GM18951 (cell line): Measurements from ENCODE around the gene LIPC.

Source experiments
- POLR2A ChIP-seq: IDR thresholded peaks from 4 replicates; pipeline ENCODE4 v1.6.1; 2011; ENCODE audit warnings: mild to moderate bottlenecking; ENCODE audit not compliant: insufficient read length, insufficient read depth; ENCODE audit errors: extremely low read depth
- in situ Hi-C: fragments of 300-500 bp; cut with MboI; formaldehyde crosslinking; loops from one replicate; pipeline ENCODE4 v1.12.0; 2022; ENCODE audit warnings: low sequenced_read_pairs, mixed read lengths, inconsistent platforms; ENCODE audit not compliant: unreplicated experiment

LIPC gene

GRCh38 chr15:58582160-58582559, 150.4 kb downstream of the LIPC start:
- no peak for TF ChIP-seq POLR2A
- in situ Hi-C loops, result no loop called here

- TF ChIP-seq POLR2A, result no peak
- in situ Hi-C loops, result no loop called here
Observed at GRCh38 chr15:58583171-58583908, 151.5 kb downstream of the LIPC start.

- in situ Hi-C loops, result no loop called here
- TF ChIP-seq POLR2A, result no peak
Observed at GRCh38 chr15:58584789-58585461, 153.1 kb downstream of the LIPC start.

GRCh38 chr15:58585693-58586443, 154.1 kb downstream of the LIPC start:
- in situ Hi-C loops, result no loop called here

GRCh38 chr15:58587486-58587885, 155.7 kb downstream of the LIPC start:
- in situ Hi-C loops, result no loop called here
- TF ChIP-seq POLR2A, result no peak

More at GRCh38 chr15:58585693-58586443, 154.1 kb downstream of the LIPC start:
- no peak for TF ChIP-seq POLR2A

- in situ Hi-C loops, result no loop called here
- TF ChIP-seq POLR2A, result no peak
Observed at GRCh38 chr15:58588096-58588495, 156.3 kb downstream of the LIPC start.

- TF ChIP-seq POLR2A, result no peak
- in situ Hi-C loops, result no loop called here
Observed at GRCh38 chr15:58589047-58589446, 157.3 kb downstream of the LIPC start.

GRCh38 chr15:58590236-58590635, 158.4 kb downstream of the LIPC start:
- in situ Hi-C loops, result no loop called here
- no peak for TF ChIP-seq POLR2A

GRCh38 chr15:58590926-58591325, 159.1 kb downstream of the LIPC start:
- in situ Hi-C loops, result no loop called here

GRCh38 chr15:58593870-58594269, 162.1 kb downstream of the LIPC start:
- in situ Hi-C loops, result no loop called here
- no peak for TF ChIP-seq POLR2A

More at GRCh38 chr15:58590926-58591325, 159.1 kb downstream of the LIPC start:
- no peak for TF ChIP-seq POLR2A

GRCh38 chr15:58594898-58595297, 163.1 kb downstream of the LIPC start:
- in situ Hi-C loops, result no loop called here
- TF ChIP-seq POLR2A, result no peak

- no peak for TF ChIP-seq POLR2A
- in situ Hi-C loops, result no loop called here
Observed at GRCh38 chr15:58595516-58596263, 163.9 kb downstream of the LIPC start.

GRCh38 chr15:58597943-58598828, 166.4 kb downstream of the LIPC start:
- in situ Hi-C loops, result no loop called here
- no peak for TF ChIP-seq POLR2A
